GM19455 (cell line): Measurements from ENCODE around the gene ADAM12.
"Not testable (repeated sequence)": the region's sequence is repeated elsewhere in the genome, so short reads cannot be mapped to it uniquely, and the experiment has no call there.

ENCODE experiments used
- ATAC-seq: cut with Tn5 transposase; IDR thresholded peaks from one replicate; pipeline ENCODE4 v1.9.1; 2021; ENCODE audit not compliant: unreplicated experiment

The ADAM12 gene

DNA sequence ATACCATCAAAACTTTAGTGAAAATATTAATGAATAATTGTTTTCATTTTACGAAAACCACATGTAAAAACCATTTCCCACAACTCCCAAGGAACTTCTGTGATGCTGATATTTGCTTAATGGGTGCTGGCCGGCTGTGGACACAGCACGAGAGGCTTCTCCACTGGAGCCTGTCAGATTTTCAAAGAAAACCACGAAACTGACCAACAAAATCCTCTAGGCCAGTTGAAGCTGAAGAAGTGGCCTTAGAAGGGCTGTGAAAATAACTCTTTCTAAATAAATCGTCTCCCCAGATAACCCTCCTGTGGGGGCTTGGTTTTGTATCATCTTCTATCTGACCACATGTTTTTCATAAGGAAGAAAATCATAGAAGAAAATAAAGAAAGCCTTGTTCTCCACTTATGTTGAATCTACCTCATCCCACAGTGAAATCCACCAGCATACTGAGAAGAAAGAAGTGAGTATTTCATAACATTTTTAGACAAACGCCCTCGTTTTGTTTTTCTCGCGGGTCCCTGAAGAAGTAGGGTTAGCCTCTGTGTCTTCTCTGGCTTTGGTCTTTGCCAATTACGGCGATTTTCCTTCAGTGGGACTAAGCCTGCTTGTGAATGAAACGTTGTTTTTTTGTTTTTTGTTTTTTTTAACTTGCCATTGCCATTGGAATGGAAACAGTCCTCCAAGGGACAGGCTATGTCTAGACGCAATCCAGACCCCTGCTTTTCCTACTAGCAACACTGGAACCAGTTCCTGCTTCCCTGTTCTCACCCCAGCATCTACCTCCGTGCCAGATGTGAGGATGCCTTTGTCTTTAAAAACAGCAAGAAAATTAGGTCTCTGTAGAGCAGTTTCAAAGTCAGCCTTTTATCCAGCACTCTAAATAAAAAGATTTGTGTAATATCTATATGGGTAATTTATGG is 123.9 kb downstream of the ADAM12 start:
- no peak for ATAC-seq

DNA sequence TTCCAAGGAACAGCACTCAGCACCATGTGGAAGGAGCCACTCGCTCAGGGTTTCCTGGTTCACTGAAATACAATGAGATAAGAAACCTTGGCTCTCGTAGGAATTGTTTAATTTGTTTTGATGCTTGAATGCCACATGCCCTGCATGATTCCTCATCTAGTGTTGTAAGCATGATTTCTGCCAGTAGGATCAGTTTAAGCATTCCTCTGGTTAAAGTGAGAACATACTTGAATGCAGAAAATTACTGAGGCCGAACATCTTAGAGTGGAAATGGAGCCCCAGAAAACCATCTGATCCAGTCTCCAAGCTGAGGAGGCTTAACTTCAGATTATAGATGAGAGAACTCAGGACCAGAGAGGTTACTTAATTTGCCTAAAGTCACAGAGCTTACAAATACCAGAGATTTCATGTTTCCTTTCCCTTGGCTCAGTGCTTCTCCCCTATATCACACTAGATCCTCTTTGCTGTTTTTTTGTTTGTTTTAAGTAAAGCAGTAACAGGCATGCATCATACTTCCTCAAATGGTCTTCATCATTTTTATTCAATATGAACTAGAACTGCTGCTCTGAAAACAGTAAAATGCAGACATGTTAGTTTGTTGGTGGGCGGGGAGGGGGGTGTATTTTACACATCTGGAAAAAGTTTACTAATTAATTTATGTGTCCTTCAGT is 125.1 kb downstream of the ADAM12 start:
- ATAC-seq = no peak

DNA sequence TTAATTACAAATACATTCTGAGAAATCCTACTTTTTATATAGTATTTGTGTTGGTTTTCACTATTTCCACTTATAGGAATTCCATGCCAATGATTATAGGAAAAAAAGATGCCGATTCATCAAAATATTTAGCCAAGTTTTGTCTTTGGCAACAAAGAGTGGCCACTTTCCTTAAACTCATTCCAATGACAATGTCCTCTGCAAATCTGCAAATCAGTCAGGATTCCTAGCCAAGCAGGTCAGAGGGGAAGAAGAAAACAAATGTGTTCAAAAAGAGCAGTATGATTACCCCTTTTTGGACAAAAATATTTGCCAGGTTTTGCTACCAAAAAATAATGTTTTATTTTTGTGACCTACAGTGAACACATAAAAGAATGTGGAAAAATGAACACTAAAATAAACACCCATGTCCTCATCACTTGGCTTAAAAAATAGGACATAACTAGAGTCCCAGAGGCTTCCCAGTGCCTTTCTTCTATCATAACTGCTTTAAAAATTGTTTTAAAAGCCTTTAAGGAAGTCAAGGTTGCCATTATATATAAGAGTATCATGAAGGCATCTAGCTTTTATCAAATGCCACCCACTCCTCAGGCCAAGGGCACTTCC is 125.9 kb downstream of the ADAM12 start:
- no peak for ATAC-seq

DNA sequence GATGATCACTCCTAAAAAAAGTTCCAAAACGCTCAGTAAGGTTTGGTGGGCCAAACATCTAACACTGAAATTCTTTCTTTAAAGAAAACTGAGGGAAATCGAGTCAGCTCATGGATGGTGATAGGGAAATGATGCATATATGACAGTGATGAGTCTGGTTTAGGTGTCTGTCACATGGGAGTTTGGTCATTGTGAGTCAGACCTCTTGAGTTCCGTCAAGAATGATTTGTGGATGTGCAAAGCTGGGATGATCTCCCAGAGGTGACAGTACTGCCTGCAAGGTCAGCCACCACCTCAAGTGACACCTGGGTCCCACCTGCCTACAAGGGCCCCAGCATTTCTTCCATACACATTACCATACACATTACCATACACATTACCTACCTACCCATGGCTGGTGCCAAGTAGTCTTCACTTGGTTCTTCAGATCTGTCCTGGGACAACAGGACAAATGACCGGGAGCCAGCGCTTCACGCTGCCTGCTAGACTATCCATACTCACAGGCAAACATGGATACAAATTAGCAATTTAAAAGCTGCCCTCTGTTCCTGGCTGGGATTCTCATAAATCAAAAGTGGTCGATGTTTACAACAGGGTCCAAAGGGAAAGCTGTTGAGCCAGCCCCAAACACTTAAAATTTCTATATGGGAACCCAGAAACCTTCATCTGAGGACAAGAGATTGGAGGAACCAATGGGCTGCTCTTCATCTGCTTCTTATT is 128.4 kb downstream of the ADAM12 start:
- ATAC-seq = no peak

DNA sequence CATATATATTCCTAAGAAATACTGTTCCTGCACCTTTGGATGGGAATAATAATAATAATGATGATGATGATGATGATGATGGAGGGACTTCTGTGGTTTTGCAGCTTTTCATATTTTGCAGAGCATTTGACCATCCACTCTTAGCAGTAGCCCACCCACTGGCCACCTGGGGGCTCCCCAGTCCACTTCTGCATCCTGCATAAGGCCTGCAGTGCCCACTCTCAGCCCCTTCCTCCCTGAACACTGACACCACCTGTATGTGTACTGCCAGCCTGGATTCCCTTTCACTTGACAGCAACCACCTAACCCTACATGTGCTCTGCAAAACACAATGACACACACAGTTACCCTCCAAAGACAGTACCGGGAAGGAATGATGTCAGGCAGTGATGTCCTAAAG is 131.4 kb downstream of the ADAM12 start:
- no peak for ATAC-seq

DNA sequence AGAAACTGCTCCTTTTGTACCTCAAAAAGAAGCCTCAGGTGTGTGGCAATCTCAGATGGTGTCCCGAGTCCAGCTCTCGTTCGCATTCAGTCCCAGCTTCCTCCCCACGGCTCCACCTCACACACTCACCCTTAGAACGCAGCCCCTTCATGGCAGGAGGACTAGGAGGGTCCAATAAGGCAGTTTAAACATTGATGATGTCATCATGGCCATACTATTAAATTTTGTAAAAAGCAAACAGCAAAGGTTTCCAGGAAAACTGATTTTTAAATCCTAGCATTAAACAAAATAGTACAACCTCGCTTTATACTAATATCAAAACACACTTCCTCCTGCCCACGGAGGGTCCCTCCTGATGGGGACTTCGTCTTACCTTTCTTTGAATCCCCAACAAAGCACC is 133.0 kb downstream of the ADAM12 start:
- ATAC-seq = no peak

DNA sequence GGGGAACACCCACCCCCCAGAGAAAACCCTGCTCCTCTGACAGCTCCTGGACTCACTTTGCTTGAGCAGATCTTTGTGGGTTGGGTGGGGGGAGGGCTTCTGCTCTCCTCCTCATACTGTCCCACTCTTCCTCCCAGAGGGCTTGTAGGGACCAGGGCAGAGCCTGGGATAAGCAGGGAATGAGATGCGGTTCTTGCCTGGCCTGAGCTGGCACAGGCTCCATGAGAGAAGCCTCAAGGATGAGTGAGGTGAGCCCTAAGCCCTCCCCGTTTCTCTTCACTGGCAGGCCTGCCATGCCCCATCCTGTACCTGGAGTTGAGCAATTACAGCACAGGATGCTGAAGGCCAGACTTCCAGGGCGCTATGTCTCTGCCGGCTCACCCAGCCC is 134.7 kb downstream of the ADAM12 start:
- no peak for ATAC-seq

DNA sequence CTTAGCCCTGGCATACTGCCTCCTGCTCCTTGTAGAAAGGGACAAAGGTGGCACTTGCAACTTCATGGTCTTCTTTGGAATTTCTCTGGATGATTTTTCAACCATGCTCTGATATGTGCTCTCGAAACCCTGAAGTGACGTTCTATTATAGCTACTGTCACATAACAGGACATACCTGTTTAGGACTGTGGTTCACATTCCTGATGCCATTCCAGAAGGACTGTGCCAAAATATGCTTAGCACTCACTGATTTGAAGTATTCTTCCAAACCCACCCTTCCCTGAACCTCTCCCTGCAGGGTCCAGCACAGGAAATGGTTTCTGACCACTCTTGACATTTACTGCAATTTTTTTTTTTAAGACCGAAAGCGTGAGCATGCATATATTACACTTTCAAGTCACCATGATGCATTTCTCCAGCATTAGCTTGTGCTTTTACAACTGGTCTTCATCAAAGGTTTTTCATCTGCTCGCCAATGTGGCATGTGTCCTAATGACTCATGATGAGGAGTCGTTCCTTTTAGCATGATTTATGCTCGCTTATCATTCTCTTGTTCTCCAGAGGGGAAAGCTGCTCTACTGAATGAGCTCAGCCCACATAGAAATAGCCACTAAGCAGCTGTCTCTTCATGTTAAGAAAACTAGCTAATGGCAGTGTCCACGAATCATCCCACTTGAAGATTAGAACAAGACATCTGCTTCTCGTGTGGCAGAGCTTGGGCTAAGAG is 135.2 kb downstream of the ADAM12 start:
- no peak for ATAC-seq

DNA sequence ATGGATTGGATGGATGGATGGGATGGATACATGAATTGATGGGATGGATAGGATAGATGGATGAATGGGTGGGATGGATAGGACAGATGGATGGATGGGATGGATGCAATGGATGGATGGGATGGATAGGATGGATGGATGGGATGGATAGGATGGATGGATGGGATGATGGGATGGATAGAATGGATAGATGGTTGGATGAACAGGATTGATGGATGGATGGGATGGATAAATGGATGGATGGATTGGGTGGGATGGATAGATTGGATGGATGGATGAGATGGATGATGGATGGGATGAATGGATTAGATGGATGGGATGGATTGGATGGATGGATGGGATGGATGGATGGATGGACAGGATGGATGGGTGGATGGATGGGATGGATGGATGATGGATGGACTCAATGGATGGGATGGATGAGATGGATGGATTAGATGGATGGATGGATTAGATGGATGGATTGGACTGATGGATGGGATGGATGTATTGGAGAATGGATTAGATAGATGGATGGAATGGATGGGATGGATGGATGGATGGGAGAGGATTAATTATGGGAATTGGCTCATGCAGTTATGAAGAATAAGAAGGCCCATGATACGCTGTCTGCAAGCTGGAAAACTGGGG is 136.4 kb downstream of the ADAM12 start:
- no peak for ATAC-seq

DNA sequence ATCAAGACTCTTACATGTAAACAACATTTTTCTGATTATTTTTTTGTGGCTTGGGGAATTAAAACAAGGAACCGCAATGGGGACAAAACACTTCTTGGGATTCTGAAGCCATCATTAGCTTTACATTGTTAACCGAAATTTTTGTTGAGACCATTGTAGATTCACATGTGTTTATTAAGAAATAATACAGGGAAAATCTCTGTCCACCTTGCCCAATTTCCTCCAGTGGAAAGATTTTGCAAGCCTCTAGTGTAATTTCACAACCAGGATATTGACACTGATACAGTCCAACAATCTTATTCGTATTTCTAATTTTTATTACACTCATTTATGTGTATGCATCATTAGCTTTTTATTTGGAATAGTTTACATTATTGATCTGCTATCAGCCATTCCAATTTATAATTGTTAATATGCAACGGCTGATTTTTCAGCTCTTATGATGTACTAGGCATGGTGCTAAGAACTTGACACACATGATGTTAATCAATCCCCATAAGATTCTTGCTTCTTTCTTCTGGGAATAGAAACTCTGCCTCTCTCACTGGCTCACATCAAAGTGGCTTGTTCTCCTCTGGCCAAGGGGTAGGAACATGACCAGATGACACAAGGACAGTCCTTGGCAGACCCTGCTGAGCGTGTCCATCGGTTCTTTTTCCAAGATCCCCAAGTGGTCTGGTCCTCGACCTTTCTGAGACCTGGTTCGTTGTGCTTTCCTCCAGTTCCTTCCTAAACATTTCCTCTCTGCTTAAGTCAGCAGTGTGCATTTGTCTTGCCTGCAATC is 137.6 kb downstream of the ADAM12 start:
- ATAC-seq = no peak

DNA sequence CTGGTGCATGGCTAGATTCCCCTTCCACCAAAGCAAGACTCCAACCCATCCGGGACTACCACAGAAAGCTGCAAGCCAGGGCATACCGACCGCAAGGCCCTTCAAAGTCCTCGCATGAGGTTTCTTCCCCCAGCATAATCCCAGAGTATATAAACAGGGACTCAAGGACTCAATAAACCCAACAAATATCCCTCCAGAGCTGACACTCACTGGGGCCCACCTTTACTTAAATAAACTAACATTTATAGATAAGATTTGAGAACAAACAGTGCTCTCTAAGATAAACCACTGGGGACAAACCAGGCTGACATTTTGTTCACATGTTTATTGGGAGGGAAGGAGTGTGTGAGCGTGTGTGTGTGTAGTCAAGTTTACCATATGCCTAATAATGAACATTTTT is 138.2 kb downstream of the ADAM12 start:
- no peak for ATAC-seq

DNA sequence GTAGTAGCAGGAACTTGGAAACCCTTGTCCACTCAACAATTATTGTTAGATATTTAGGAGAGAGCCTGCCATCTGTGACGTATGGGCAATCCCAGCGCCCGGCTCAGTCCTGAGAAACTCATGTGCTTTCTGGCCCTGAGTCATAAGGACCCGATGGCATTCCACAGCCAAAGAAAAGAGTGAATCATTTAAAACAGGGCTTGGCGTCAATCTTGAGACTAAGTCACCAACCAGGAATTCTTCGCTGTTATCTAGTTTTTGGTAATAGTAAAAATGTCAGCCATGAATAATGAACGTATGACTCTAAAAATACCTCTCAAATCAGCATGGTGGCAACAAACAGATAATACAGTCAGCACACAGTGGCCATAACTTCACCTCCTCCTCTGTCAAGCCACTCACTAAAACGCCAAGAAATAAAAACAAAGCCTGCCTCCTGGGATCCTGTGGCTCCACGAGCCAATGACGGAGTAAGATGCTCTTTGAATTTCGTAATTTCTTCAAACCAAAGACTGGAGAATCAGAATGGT is 140.8 kb downstream of the ADAM12 start:
- no peak for ATAC-seq

DNA sequence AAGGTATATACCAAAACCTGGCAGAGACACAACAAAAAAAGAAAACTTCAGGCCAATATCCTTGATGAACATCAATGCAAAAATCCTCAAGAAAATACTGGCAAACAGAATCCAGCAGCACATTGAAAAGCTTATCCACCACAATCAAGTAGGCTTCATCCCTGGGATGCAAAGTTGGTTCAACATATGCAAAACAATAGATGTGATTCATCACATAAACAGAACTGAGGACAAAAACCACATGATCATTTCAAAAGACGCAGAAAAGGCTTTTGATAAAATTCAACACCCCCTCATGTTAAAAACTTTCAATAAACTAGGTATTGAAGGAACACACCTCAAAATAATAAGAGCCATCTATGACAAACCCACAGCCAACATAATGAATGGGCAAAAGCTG is 141.9 kb downstream of the ADAM12 start:
- not testable (repeated sequence) for ATAC-seq

DNA sequence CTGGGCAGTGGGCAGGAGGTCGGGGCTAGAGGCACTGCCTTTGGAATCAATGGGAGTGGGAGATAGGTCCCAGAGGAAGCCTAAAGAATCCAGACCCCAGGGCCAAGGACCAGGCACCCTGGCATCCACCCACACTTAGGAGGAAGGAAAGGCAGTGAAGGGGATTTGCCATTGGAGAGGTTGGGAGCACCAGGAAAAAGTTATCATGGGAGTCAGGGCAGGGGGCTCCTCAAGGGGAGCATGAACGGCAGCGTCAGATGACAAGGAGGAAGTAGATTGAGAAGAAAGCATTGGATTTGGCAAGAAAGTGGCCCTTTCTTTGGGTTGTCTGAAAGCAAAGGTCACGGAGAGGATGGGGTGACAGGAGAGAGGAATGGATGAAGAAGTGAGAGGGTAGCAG is 142.8 kb downstream of the ADAM12 start:
- no peak for ATAC-seq

DNA sequence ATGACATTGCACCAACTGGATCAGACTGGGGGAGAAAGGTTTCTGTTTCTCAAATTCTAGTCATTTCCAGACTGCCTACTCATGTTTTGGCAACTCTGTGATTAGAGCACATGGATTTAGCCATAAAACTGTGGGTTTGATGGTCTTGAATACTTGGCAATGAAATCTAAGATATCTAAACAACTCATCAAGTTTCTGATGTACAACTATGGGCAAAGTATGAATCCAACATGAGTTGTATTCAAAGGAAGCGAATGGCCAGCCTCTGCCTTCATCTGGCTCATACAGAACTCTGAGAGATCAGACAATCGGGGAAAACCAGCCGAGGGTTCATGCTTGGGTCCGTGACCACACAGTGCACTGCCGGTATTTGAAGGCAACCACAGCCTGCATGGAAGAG is 144.3 kb downstream of the ADAM12 start:
- ATAC-seq = no peak

DNA sequence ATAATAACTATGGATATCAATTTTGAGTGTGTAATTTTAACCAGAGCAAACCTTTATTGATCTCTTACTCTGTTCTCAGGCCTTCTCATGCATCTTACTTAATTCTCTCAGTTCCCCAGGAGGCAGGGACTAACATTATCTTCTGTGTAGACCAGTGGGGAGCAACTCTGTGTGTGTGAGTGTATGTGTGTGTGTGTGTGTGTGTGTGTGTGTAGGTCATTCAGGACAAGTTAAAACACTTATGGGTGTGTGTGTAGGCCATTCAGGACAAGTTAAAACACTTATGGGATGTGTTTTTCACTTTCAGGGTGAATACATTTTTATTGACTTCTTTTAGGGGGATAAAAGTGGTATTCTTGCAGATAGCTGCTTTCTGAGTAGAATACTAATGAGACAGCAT is 145.0 kb downstream of the ADAM12 start:
- ATAC-seq = no peak

DNA sequence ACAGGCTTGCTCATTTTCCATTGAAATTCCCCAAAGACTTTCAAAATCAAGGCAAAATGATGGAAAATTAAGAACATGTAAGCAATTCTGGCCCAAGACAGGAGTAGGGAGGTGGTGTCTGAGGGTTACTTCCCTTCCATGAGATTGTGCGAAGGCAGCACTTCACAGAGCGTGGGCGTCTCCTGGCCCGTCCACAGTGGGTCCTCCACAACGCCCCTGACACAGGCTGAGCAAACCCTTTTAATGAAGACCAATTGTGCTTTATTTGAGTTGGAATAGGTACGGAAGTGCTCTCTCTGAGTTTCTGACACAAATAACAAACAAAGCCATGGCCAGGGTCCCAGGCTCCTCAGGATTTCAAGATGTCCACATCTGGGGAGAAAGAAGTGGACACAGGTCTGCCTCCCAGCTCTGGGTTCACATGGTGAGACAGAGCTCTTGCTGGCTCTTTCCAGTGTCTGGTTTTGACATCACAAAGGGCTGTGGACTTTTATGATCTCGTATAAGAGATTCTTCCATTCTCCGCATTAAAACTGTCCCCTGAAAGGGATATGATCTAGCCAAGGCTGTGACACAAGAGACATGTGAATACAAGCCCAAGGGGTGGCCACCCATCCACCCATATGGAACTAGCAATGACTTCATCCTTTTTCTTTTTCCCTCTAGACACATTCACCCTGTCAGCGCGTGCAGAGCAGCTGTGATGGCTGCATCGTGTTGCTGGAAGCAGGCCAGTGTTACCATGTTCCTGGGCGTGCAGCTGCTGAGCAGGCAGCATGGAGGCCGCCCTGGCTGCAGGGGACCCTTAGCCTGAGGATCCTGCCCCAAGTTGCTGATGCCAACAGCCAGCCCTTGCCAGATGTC is 145.6 kb downstream of the ADAM12 start:
- no peak for ATAC-seq

DNA sequence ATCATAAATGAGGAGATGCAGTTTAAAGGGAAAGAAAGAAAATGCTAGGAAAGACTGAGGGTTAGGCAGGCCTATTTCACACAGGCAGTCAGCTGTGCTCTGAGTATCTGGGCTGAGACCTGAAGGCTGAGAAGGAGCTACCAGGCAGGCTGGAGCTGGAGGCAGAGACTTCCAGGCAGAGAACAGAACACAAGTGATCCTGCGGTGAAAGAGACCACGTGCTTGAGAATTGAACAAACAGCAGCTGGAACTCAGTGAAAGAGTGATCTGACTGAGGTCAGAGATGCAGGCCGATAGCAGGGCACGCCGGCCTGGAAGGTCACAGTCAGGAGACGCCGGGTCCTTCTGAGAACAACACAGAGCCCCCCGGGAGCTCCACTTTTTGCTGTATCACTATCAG is 147.8 kb downstream of the ADAM12 start:
- no peak for ATAC-seq
